K562 (cell line): ENCODE results near the gene VPS13D. TPM values are rescaled to one million over a fixed set of nuclear protein-coding genes. Genes with fewer than 3 reads are reported as not detected.

Experiments
- CBFB ChIP-seq: sonication (generic); formaldehyde crosslinking; IDR thresholded peaks from 2 replicates; pipeline ENCODE4 v1.4.0; 2020; ENCODE audit warnings: mild to moderate bottlenecking, missing genetic modification reagents
- CHAMP1 ChIP-seq: fragments of 450-650 bp; IDR thresholded peaks from 2 replicates; pipeline ENCODE4 v1.6.1; 2016; ENCODE audit warnings: mild to moderate bottlenecking
- CREB3L1 ChIP-seq: fragments of 450-650 bp; IDR thresholded peaks from 2 replicates; pipeline ENCODE4 v1.6.1; 2014; ENCODE audit warnings: low read depth, mild to moderate bottlenecking, moderate library complexity, borderline replicate concordance
- DDX20 ChIP-seq: fragments of 450-650 bp; IDR thresholded peaks from 2 replicates; pipeline ENCODE4 v1.6.1; 2016; ENCODE audit warnings: missing genetic modification characterization, low read depth, mild to moderate bottlenecking, missing compliant biosample characterization, moderate library complexity
- ETS1 ChIP-seq: conservative IDR thresholded peaks from 2 replicates; pipeline ENCODE4 v1.6.1; 2011; ENCODE audit warnings: low read depth, mild to moderate bottlenecking, low read length; ENCODE audit not compliant: control insufficient read depth
- FIP1L1 ChIP-seq: fragments of 200-400 bp; formaldehyde crosslinking; IDR thresholded peaks from 2 replicates; pipeline ENCODE4 v1.6.1; 2018; ENCODE audit warnings: mild to moderate bottlenecking, low read depth, low read length; ENCODE audit not compliant: poor library complexity, severe bottlenecking
- FUS ChIP-seq: fragments of 200-400 bp; formaldehyde crosslinking; optimal IDR thresholded peaks from 2 replicates; pipeline ENCODE3; 2017; ENCODE audit warnings: low read depth, low read length
- HLTF ChIP-seq: fragments of 450-650 bp; IDR thresholded peaks from 2 replicates; pipeline ENCODE4 v1.6.1; 2016
- HMG20B ChIP-seq: fragments of 250-450 bp; sonication (Bioruptor Pico); IDR thresholded peaks from 2 replicates; pipeline ENCODE4 v1.5.0; 2021; ENCODE audit warnings: mild to moderate bottlenecking
- TCF7 ChIP-seq: sonication (generic); IDR thresholded peaks from 2 replicates; pipeline ENCODE4 v1.6.1; 2016; ENCODE audit warnings: antibody characterized with exemption, borderline replicate concordance
- TCFL5 ChIP-seq: fragments of 250-450 bp; sonication (Bioruptor Pico); conservative IDR thresholded peaks from 2 replicates; pipeline ENCODE4 v1.6.1; 2021; ENCODE audit warnings: mild to moderate bottlenecking, moderate library complexity, matching md5 sums
- ZBED1 ChIP-seq: IDR thresholded peaks from 2 replicates; pipeline ENCODE4 v1.6.1; 2014
- ZBTB40 ChIP-seq, 2 experiments: fragments of 450-650 bp in 1 of 2; sonication (generic) in 1 of 2; formaldehyde crosslinking in 1 of 2; IDR thresholded peaks; 2 replicates each; pipeline versions ENCODE4 v1.7.1 to v1.9.0; 2016 to 2022; ENCODE audit warnings: inconsistent platforms in 1 of 2, mild to moderate bottlenecking in 1 of 2, missing genetic modification reagents in 1 of 2
- ZBTB8A ChIP-seq: fragments of 450-650 bp; IDR thresholded peaks from 2 replicates; pipeline ENCODE4 v1.6.1; 2018; ENCODE audit warnings: mild to moderate bottlenecking, moderate library complexity; ENCODE audit not compliant: partially characterized antibody
- polyA plus RNA-seq, 8 experiments: library from polyadenylated mRNA; depleted of rRNA in 4 of 8; stranded (reverse) in 5 of 8; unstranded in 3 of 8; fragments of >200 nt; fragmentation: Nextera tagmentation in 2 of 8; fragmentation: Illumina TruSeq in 1 of 8; extraction: Ambion mirVana in 2 of 8; extraction: Trizol in 1 of 8; gene quantifications; 2 replicates each; pipeline versions ENCODE4 v1.2.1 to v1.2.3, GENCODE V29; 2011 to 2014; ENCODE audit warnings: inconsistent platforms in 1 of 8, missing spikeins in 1 of 8
- total RNA-seq, 7 experiments: library from RNA; depleted of rRNA in 6 of 7; stranded (reverse); fragments of >200 nt in 6 of 7; fragmentation: Illumina TruSeq in 2 of 7; extraction: Trizol in 2 of 7; gene quantifications; 2 replicates each; pipeline versions ENCODE4 v1.2.1 to v1.2.3, GENCODE V29; 2011 to 2021; ENCODE audit warnings: low replicate concordance in 1 of 7

The VPS13D gene
- total and polyA plus RNA-seq, 9 of the 15 experiments (the other 6 are each of a cell fraction or from before 2014, with no cell fraction given): 6.1 to 51.5 (median 38.5) TPM

GRCh38 chr1:12448746-12449177, 218.9 kb downstream of the VPS13D start (continued):
- TF ChIP-seq ETS1: peak; percentile 88
- no peak for TF ChIP-seq DDX20 (tag)
- TF ChIP-seq ZBTB40 (IDR thresholded peaks at IDR 0.05): no peak
- TF ChIP-seq ZBTB40 (CRISPR knock-in tag; IDR thresholded peaks at IDR 0.05): no peak
- peak; percentile 96 for TF ChIP-seq CHAMP1
- TF ChIP-seq TCF7: peak; percentile 97
- TF ChIP-seq CBFB (CRISPR knock-in tag): no peak
- TF ChIP-seq TCFL5 (CRISPR knock-in tag): 0 out of 2 replicates have a peak, but pooled peaks have one; percentile 48
- TF ChIP-seq HLTF: peak; percentile 98
- TF ChIP-seq FIP1L1: no peak
- TF ChIP-seq ZBED1: peak; percentile 88
- no peak for TF ChIP-seq ZBTB8A
- TF ChIP-seq CREB3L1: peak; percentile 77; the same call in 1 of the 2 replicates
- TF ChIP-seq HMG20B (CRISPR knock-in tag): no peak
- no peak for TF ChIP-seq FUS
